Fibroblast of lung (primary cell): ENCODE data around the gene ENTPD7. TPM values are rescaled to one million over a fixed set of nuclear protein-coding genes. Genes with fewer than 3 reads are reported as not detected.

Source experiments
- DNase-seq, 2 donors: peaks; one replicate each; pipeline versions ENCODE4 v3.0.0 to v3.0.0-alpha.2; 2010; ENCODE audit warnings: low read depth in 2 of 2
- H2AFZ ChIP-seq: 2 replicates; pipeline ENCODE4 v1.5.1; 2012; ENCODE audit warnings: low read length, control low read depth, inconsistent platforms
- H3K27ac ChIP-seq: 2 replicates; pipeline ENCODE4 v1.5.1; 2011; ENCODE audit warnings: low read length, control low read depth; ENCODE audit not compliant: insufficient read depth
- H3K27me3 ChIP-seq: 2 replicates; pipeline ENCODE4 v1.5.1; 2011; ENCODE audit warnings: mild to moderate bottlenecking, low read length; ENCODE audit not compliant: control insufficient read depth, insufficient read depth
- H3K36me3 ChIP-seq: 2 replicates; pipeline ENCODE4 v1.5.1; 2011; ENCODE audit warnings: low read length; ENCODE audit not compliant: control insufficient read depth, insufficient read depth
- H3K4me1 ChIP-seq: 2 replicates; pipeline ENCODE4 v1.5.1; 2011; ENCODE audit warnings: low read length; ENCODE audit not compliant: control insufficient read depth, insufficient read depth; ENCODE audit errors: extremely low read depth
- H3K4me2 ChIP-seq: 2 replicates; pipeline ENCODE4 v1.5.1; 2011; ENCODE audit warnings: low read length, control low read depth; ENCODE audit not compliant: insufficient read depth; ENCODE audit errors: extremely low read depth
- H3K4me3 ChIP-seq, 4 experiments: fragments of 200-600 bp in 1 of 4; sonication (generic) in 1 of 4; replicated peaks in 1 of 4; 2 replicates each; pipeline ENCODE4 v1.5.1; 2011 to 2016; ENCODE audit warnings: low read length in 4 of 4, low read depth in 3 of 4, mild to moderate bottlenecking in 3 of 4, control low read depth in 2 of 4, inconsistent platforms in 1 of 4, mixed read lengths in 1 of 4; ENCODE audit not compliant: insufficient read depth in 1 of 4; ENCODE audit errors: control extremely low read depth in 1 of 4
- H3K79me2 ChIP-seq: 2 replicates; pipeline ENCODE4 v1.5.1; 2012; ENCODE audit warnings: mild to moderate bottlenecking, low read length, inconsistent platforms; ENCODE audit not compliant: control insufficient read depth, insufficient read depth
- H3K9ac ChIP-seq: 2 replicates; pipeline ENCODE4 v1.5.1; 2011; ENCODE audit warnings: mild to moderate bottlenecking, low read length, control low read depth; ENCODE audit not compliant: insufficient read depth
- H3K9me3 ChIP-seq: 2 replicates; pipeline ENCODE4 v1.5.1; 2012; ENCODE audit warnings: low read depth, low read length; ENCODE audit not compliant: control insufficient read depth, insufficient read depth
- H4K20me1 ChIP-seq: 2 replicates; pipeline ENCODE4 v1.5.1; 2011; ENCODE audit warnings: low read length; ENCODE audit not compliant: control insufficient read depth, insufficient read depth; ENCODE audit errors: extremely low read depth
- EZH2 ChIP-seq: IDR thresholded peaks from 2 replicates; pipeline ENCODE4 v1.5.1; 2012; ENCODE audit warnings: low read length, control low read depth, mild to moderate bottlenecking; ENCODE audit errors: missing control alignments
- polyA plus RNA-seq, 2 donors: library from polyadenylated mRNA; depleted of rRNA in 1 of 2; stranded (reverse) in 1 of 2; unstranded in 1 of 2; fragments of >200 nt; gene quantifications; 2 replicates each; pipeline ENCODE4 v1.2.1, GENCODE V29; 2011 to 2012; ENCODE audit warnings: missing spikeins in 1 of 2
- total RNA-seq: library from RNA; depleted of rRNA; stranded (reverse); fragments of >200 nt; gene quantifications from 2 replicates; pipeline ENCODE4 v1.2.1, GENCODE V29; 2014
- TF ChIP-seq, protein P1 (sequence below), 2 donors: IDR thresholded peaks in 1 of 2; conservative IDR thresholded peaks in 1 of 2; 1 replicate in 1 of 2; 2 replicates in 1 of 2; pipeline ENCODE4 v1.5.1; 2011 to 2012; ENCODE audit warnings: low read length in 2 of 2, control low read depth in 1 of 2, inconsistent platforms in 1 of 2, low read depth in 1 of 2, mild to moderate bottlenecking in 1 of 2

Gene ENTPD7
- total and polyA plus RNA-seq, 2 donors (not counting 1 experiment from before 2014, with no cell fraction given): 17.3 to 28.9 TPM

DNA sequence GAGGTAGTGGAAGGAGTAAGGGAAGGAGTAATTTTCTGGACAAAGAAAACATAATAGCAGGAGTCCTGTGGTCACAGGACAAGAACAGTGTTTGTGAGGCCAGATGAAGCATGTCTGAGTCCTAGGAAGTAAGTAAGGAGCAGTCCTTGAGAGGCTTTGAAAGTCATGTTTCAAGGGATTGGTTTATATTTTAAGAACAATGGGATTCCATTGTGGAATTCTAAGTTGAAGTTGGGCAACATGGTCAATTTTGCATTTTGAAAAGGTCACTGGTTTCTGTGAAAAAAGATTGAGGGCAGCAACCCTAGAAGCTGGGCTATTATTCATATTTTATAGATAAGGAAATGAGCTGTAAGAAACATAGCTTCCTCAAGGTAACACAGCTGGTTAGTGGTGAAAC is 28.3 kb upstream of the ENTPD7 start:
- no peaks in the 10 kb centered on the region for H3K36me3 ChIP-seq
- H3K4me1 ChIP-seq: no peaks in the 10 kb centered on the region
- peak in 1 of 2 donors; percentile 61 for DNase-seq
- no peak overlapping the region for H3K9ac ChIP-seq
- no peaks in the 10 kb centered on the region for H3K79me2 ChIP-seq
- no peak for TF ChIP-seq EZH2
- no peaks in the 10 kb centered on the region for H3K9me3 ChIP-seq
- H3K4me2 ChIP-seq: no peak overlapping the region
- no peak overlapping the region for H2AFZ ChIP-seq
- no peak overlapping the region for H3K4me3 ChIP-seq
- no peaks in the 10 kb centered on the region for H4K20me1 ChIP-seq
- H3K27ac ChIP-seq: no peak overlapping the region
- H3K27me3 ChIP-seq: no peaks in the 10 kb centered on the region

DNA sequence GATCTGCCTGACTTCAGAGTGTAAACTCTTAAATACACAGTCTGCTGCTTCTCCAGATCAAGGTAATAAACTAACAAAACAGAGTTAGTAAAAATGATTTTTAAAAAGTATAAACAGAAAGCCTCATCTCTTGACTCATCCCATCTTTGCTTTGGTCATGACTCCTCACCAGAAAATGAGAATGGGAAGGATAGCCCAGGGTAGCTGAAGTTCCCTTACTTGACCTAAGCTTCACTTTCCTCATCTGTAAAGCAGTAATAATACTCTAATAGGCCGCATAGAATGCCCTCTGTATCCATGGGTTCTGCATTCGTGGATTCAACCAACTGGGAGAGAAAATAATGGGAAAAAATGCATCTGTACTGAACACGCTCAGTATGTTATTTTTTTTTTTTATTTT is 27.8 kb upstream of the ENTPD7 start:
- Histone ChIP-seq H4K20me1 (no peaks in the 10 kb centered on the region), H3K4me3 (no peak overlapping the region), H3K27ac (no peak overlapping the region), H3K36me3 (no peaks in the 10 kb centered on the region), H3K27me3 (no peaks in the 10 kb centered on the region), H2AFZ (no peak overlapping the region), H3K79me2 (no peaks in the 10 kb centered on the region), H3K4me2 (no peak overlapping the region), H3K9me3 (no peaks in the 10 kb centered on the region), H3K9ac (no peak overlapping the region), H3K4me1 (no peaks in the 10 kb centered on the region)
- peak; percentile 9 to 56 for DNase-seq
- TF ChIP-seq EZH2: no peak
- TF ChIP-seq, protein P1, sequence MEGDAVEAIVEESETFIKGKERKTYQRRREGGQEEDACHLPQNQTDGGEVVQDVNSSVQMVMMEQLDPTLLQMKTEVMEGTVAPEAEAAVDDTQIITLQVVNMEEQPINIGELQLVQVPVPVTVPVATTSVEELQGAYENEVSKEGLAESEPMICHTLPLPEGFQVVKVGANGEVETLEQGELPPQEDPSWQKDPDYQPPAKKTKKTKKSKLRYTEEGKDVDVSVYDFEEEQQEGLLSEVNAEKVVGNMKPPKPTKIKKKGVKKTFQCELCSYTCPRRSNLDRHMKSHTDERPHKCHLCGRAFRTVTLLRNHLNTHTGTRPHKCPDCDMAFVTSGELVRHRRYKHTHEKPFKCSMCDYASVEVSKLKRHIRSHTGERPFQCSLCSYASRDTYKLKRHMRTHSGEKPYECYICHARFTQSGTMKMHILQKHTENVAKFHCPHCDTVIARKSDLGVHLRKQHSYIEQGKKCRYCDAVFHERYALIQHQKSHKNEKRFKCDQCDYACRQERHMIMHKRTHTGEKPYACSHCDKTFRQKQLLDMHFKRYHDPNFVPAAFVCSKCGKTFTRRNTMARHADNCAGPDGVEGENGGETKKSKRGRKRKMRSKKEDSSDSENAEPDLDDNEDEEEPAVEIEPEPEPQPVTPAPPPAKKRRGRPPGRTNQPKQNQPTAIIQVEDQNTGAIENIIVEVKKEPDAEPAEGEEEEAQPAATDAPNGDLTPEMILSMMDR (conservative IDR thresholded peaks at IDR 0.05 in 1 of 2, IDR thresholded peaks at IDR 0.05 in 1 of 2; ENCODE audit: low read depth in 1 of 2, low read length in 2 of 2): no peak

DNA sequence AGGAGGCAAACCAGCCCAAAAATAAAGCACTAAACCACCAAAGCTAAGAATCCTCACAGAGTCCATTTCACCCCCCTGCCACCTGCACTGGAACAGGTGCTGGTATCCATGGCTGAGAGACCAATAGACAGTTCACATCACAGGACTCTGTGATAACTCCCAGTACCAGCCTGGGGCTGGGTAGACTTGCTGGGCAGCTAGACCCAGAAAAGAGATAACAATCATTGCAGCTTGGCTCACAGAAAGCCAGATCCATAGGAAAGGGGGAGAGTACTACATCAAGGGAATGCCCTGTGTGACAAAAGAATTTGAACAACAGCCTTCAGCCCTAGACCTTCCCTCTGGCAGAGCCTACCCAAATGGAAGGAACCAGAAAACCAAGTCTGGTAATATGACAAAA is 25.5 kb upstream of the ENTPD7 start:
- Histone ChIP-seq H3K36me3 (no peaks in the 10 kb centered on the region), H3K4me1 (no peaks in the 10 kb centered on the region), H3K27me3 (no peaks in the 10 kb centered on the region), H3K9me3 (no peaks in the 10 kb centered on the region), H3K4me2 (no peak overlapping the region), H4K20me1 (no peaks in the 10 kb centered on the region), H3K79me2 (no peaks in the 10 kb centered on the region), H2AFZ (no peak overlapping the region), H3K9ac (no peak overlapping the region), H3K4me3 (no peak overlapping the region), H3K27ac (no peak overlapping the region)
- no peak for TF ChIP-seq EZH2
- TF ChIP-seq, protein P1 (conservative IDR thresholded peaks at IDR 0.05 in 1 of 2, IDR thresholded peaks at IDR 0.05 in 1 of 2; ENCODE audit: low read depth in 1 of 2, low read length in 2 of 2): no peak
- DNase-seq: no peak
